SK-N-SH (cell line): ENCODE results near the gene IRGM. TPM values are rescaled to one million over a fixed set of nuclear protein-coding genes. Genes with fewer than 3 reads are reported as not detected.

Experiments
- CTCF ChIA-PET: fragments of 300-600, 350-600 bp; formaldehyde crosslinking; extraction: SDS; loops from one replicate; lab custom pipeline; 2021; lab: Yijun Ruan, JAX
- POLR2A ChIA-PET: fragments of 350-600 bp; sonication (Branson Sonifier 250); formaldehyde crosslinking; extraction: SDS; loops from one replicate; lab custom pipeline; 2020; ENCODE audit warnings: antibody characterized with exemption, inconsistent platforms; lab: Yijun Ruan, JAX
- DNase-seq: peaks from one replicate; pipeline ENCODE4 v3.0.0; 2012
- H2AFZ ChIP-seq: fragments of 200-600 bp; sonication (generic); 2 replicates; pipeline ENCODE4 v1.8.1; 2016; ENCODE audit warnings: antibody characterized with exemption, mild to moderate bottlenecking, low read depth
- H3F3A ChIP-seq: fragments of 200-600 bp; sonication (generic); replicated peaks from 2 replicates; pipeline ENCODE3; 2016; ENCODE audit warnings: antibody characterized with exemption, mild to moderate bottlenecking; ENCODE audit not compliant: insufficient read depth
- H3K27ac ChIP-seq, 2 experiments: fragments of 200-500 bp in 1 of 2; fragments of 200-600 bp in 1 of 2; sonication (Bioruptor generic) in 1 of 2; sonication (generic), shearing (Covaris generic) in 1 of 2; 2 replicates each; pipeline versions ENCODE4 v1.5.1 to v1.6.1; 2014 to 2016; ENCODE audit warnings: low read depth in 2 of 2, inconsistent platforms in 1 of 2, low read length in 1 of 2, mild to moderate bottlenecking in 1 of 2, mixed read lengths in 1 of 2
- H3K27me3 ChIP-seq: fragments of 200-600 bp; sonication (generic), shearing (Covaris generic); 2 replicates; pipeline ENCODE4 v1.6.1; 2016; ENCODE audit warnings: mixed run types; ENCODE audit not compliant: insufficient read depth
- H3K36me3 ChIP-seq, 2 experiments: fragments of 200-500 bp in 1 of 2; fragments of 200-600 bp in 1 of 2; sonication (Bioruptor generic) in 1 of 2; sonication (generic) in 1 of 2; replicated peaks in 1 of 2; 2 replicates each; pipeline versions ENCODE3 to v1.5.1; 2014 to 2016; ENCODE audit warnings: low read length in 1 of 2, mild to moderate bottlenecking in 1 of 2; ENCODE audit not compliant: insufficient read depth in 2 of 2, control insufficient read depth in 1 of 2
- H3K4me1 ChIP-seq, 2 experiments: fragments of 200-500 bp in 1 of 2; fragments of 200-600 bp in 1 of 2; sonication (Bioruptor generic) in 1 of 2; sonication (generic), shearing (Covaris generic) in 1 of 2; 2 replicates each; pipeline versions ENCODE4 v1.5.1 to v1.6.1; 2014 to 2016; ENCODE audit warnings: low read depth in 1 of 2, low read length in 1 of 2, mixed run types in 1 of 2; ENCODE audit not compliant: insufficient read depth in 2 of 2, control insufficient read depth in 1 of 2
- H3K4me2 ChIP-seq: fragments of 200-600 bp; sonication (generic), shearing (Covaris generic); 2 replicates; pipeline ENCODE4 v1.6.1; 2017; ENCODE audit warnings: mixed run types
- H3K4me3 ChIP-seq, 2 experiments: fragments of 200-500 bp in 1 of 2; fragments of 200-600 bp in 1 of 2; sonication (Bioruptor generic) in 1 of 2; sonication (generic), shearing (Covaris generic) in 1 of 2; 2 replicates each; pipeline versions ENCODE4 v1.5.1 to v1.8.1; 2014 to 2016; ENCODE audit warnings: low read depth in 2 of 2, inconsistent platforms in 1 of 2, low read length in 1 of 2, mild to moderate bottlenecking in 1 of 2, mixed read lengths in 1 of 2, moderate library complexity in 1 of 2
- H3K79me2 ChIP-seq: fragments of 200-600 bp; sonication (generic); 2 replicates; pipeline ENCODE4 v1.8.1; 2017; ENCODE audit warnings: mild to moderate bottlenecking; ENCODE audit not compliant: insufficient read depth
- H3K9ac ChIP-seq: fragments of 200-600 bp; sonication (generic); 2 replicates; pipeline ENCODE4 v1.6.1; 2017; ENCODE audit warnings: mixed run types
- H3K9me2 ChIP-seq: fragments of 200-600 bp; sonication (generic); 2 replicates; pipeline ENCODE4 v1.6.1; 2017; ENCODE audit warnings: mixed run types
- H3K9me3 ChIP-seq: fragments of 200-600 bp; sonication (generic); 2 replicates; pipeline ENCODE4 v1.6.1; 2017; ENCODE audit warnings: mixed run types, mild to moderate bottlenecking, moderate library complexity
- H4K20me1 ChIP-seq: fragments of 200-600 bp; sonication (generic); 2 replicates; pipeline ENCODE4 v1.6.1; 2017; ENCODE audit warnings: mild to moderate bottlenecking, mixed run types; ENCODE audit not compliant: insufficient read depth
- CHD2 ChIP-seq: fragments of 150-350 bp; IDR thresholded peaks from 2 replicates; pipeline ENCODE4 v1.6.1; 2018; ENCODE audit warnings: low read length; ENCODE audit not compliant: partially characterized antibody
- ELF1 ChIP-seq: IDR thresholded peaks from 2 replicates; pipeline ENCODE4 v1.4.0; 2012
- FOXJ3 ChIP-seq: sonication (generic); formaldehyde crosslinking; IDR thresholded peaks from 2 replicates; pipeline ENCODE4 v1.5.1; 2020; ENCODE audit warnings: mild to moderate bottlenecking, missing genetic modification reagents
- FOXM1 ChIP-seq: IDR thresholded peaks from 2 replicates; pipeline ENCODE4 v1.4.0; 2012; ENCODE audit warnings: low read depth, mild to moderate bottlenecking
- GABPA ChIP-seq: IDR thresholded peaks from 2 replicates; pipeline ENCODE4 v1.4.0; 2012; ENCODE audit warnings: low read depth, mild to moderate bottlenecking
- GATA2 ChIP-seq: sonication (generic); formaldehyde crosslinking; IDR thresholded peaks from 2 replicates; pipeline ENCODE4 v1.5.0; 2020; ENCODE audit warnings: mild to moderate bottlenecking, missing genetic modification reagents
- JUND ChIP-seq: IDR thresholded peaks from 2 replicates; pipeline ENCODE4 v1.4.0; 2012
- MEF2A ChIP-seq: IDR thresholded peaks from 2 replicates; pipeline ENCODE4 v1.4.0; 2012; ENCODE audit warnings: low read depth, borderline replicate concordance
- NRF1 ChIP-seq: IDR thresholded peaks from 2 replicates; pipeline ENCODE4 v1.6.1; 2012; ENCODE audit warnings: low read depth, mild to moderate bottlenecking, low read length
- RCOR1 ChIP-seq: fragments of 150-350 bp; IDR thresholded peaks from 2 replicates; pipeline ENCODE4 v1.6.1; 2017; ENCODE audit warnings: antibody characterized with exemption, low read length
- REST ChIP-seq: IDR thresholded peaks from 2 replicates; pipeline ENCODE4 v1.6.1; 2012; ENCODE audit warnings: mild to moderate bottlenecking, low read depth, low read length, moderate library complexity
- RXRA ChIP-seq: IDR thresholded peaks from 2 replicates; pipeline ENCODE4 v1.4.0; 2012; ENCODE audit warnings: low read depth, mild to moderate bottlenecking, borderline replicate concordance
- SIN3A ChIP-seq: IDR thresholded peaks from 2 replicates; pipeline ENCODE4 v1.6.1; 2012; ENCODE audit warnings: low read depth, mild to moderate bottlenecking, low read length, moderate library complexity, borderline replicate concordance
- SMC3 ChIP-seq: IDR thresholded peaks from 2 replicates; pipeline ENCODE4 v1.6.1; 2012; ENCODE audit warnings: low read depth, low read length, improper control_type of control experiment
- TCF12 ChIP-seq: IDR thresholded peaks from 2 replicates; pipeline ENCODE4 v1.4.0; 2012
- TEAD4 ChIP-seq: IDR thresholded peaks from 2 replicates; pipeline ENCODE4 v1.4.0; 2012; ENCODE audit warnings: mild to moderate bottlenecking, borderline replicate concordance; ENCODE audit not compliant: insufficient read depth
- USF1 ChIP-seq: IDR thresholded peaks from 2 replicates; pipeline ENCODE4 v1.4.0; 2012; ENCODE audit warnings: low read depth, borderline replicate concordance
- WGBS: methylation state at CpG from one replicate; pipeline ENCODE4 v1.1.6; 2017; ENCODE audit warnings: low lambda C conversion rate; 5-methylcytosine and 5-hydroxymethylcytosine counted together
- polyA plus RNA-seq, 3 experiments: library from polyadenylated mRNA; depleted of rRNA; stranded (reverse); fragments of >200 nt; gene quantifications; 2 replicates each; pipeline ENCODE4 v1.2.3, GENCODE V29; 2012
- TF ChIP-seq, protein P1 (sequence below): IDR thresholded peaks from 2 replicates; pipeline ENCODE4 v1.4.0; 2012; ENCODE audit warnings: low read depth
- TF ChIP-seq, protein P2 (sequence below): fragments of 150-350 bp; IDR thresholded peaks from 2 replicates; pipeline ENCODE4 v1.6.1; 2017; ENCODE audit warnings: antibody characterized with exemption, low read length, low read depth, borderline replicate concordance

The IRGM gene
- polyA plus RNA-seq, 1 of the 3 experiments (the other 2 are of a cell fraction), result 0.13 TPM

DNA sequence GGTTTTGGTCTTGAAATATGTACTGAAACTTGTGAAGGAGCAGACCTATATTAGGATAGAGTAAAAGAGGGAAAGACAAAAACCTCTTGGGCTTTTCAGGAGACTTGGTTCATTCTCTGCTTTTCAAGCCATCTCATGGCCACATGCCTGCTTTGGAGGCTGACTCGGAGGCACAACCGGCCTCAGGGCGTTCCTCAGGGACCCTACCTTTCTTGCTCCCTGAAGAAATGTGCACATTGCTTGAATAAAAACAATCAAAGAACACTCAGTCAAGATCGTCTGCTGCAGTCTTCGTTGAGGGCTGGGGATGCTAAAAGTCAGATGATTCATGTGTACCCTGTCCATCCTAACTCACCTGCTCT is 994 bp downstream of the IRGM start:
- Histone ChIP-seq H3K4me3 (no peak overlapping the region), H3K27me3 (no peaks in the 10 kb centered on the region), H3K9me2 (no peaks in the 10 kb centered on the region), H3K79me2 (no peaks in the 10 kb centered on the region), H3K9me3 (no peaks in the 10 kb centered on the region), H3F3A (no peaks in the 10 kb centered on the region), H4K20me1 (no peaks in the 10 kb centered on the region), H3K4me2 (no peak overlapping the region), H3K4me1 (no peaks in the 10 kb centered on the region; a peak in 1 of 4 replicates), H3K36me3 (no peaks in the 10 kb centered on the region), H2AFZ (no peak overlapping the region), H3K9ac (no peak overlapping the region), H3K27ac (no peak overlapping the region)
- ChIA-PET CTCF (interaction anchor here (0.6 to 3.3 kb wide), 52 partner anchors 9 to 575 kb away, joined by 3 to 44 read pairs (median 4); partner anchors contain the start of genes DCTN4, MYOZ3, RBM22 and RPS14), POLR2A (no interaction called here)
- WGBS, result 40% methylated on average over 5 of the region's 5 CpGs
- peak; percentile 4 for DNase-seq
- TF ChIP-seq TEAD4 (no peak), RCOR1 (no peak), REST (no peak), NRF1 (no peak), FOXJ3 (CRISPR knock-in tag) (no peak), GATA2 (no peak), SMC3 (no peak), GABPA (no peak), FOXM1 (no peak), SIN3A (no peak), ELF1 (no peak), TCF12 (no peak), JUND (no peak), CHD2 (no peak), RXRA (no peak), MEF2A (no peak), USF1 (no peak)
- TF ChIP-seq, protein P1, sequence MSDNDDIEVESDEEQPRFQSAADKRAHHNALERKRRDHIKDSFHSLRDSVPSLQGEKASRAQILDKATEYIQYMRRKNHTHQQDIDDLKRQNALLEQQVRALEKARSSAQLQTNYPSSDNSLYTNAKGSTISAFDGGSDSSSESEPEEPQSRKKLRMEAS, result no peak
- TF ChIP-seq, protein P2, sequence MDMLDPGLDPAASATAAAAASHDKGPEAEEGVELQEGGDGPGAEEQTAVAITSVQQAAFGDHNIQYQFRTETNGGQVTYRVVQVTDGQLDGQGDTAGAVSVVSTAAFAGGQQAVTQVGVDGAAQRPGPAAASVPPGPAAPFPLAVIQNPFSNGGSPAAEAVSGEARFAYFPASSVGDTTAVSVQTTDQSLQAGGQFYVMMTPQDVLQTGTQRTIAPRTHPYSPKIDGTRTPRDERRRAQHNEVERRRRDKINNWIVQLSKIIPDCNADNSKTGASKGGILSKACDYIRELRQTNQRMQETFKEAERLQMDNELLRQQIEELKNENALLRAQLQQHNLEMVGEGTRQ, result no peak
